WTC11 (cell line): ENCODE data around the gene SHANK3. TPM values are rescaled to one million over a fixed set of nuclear protein-coding genes. Genes with fewer than 3 reads are reported as not detected.

ENCODE experiments used
- ATAC-seq: fragments of 200-7000 bp; cut with Tn5 transposase; 2 replicates; pipeline ENCODE4 v1.10.0; 2021; ENCODE audit warnings: mild to moderate bottlenecking, moderate library complexity
- CTCF ChIA-PET: fragments of 300-600 bp; sonication (Branson Sonifier 250); formaldehyde crosslinking; loops from one replicate; lab custom pipeline; 2021; ENCODE audit warnings: antibody characterized with exemption; lab: Charles Lee
- POLR2A ChIA-PET: fragments of 350-600 bp; sonication (Branson Sonifier 250); formaldehyde crosslinking; loops from one replicate; lab custom pipeline; 2021; ENCODE audit warnings: antibody characterized with exemption; lab: Charles Lee
- DNase-seq: peaks from one replicate; pipeline ENCODE4 v3.0.0; 2021; ENCODE audit warnings: low spot score
- H3K27ac Mint-ChIP-seq: 2 replicates; pipeline ENCODE4 v1.8.0; 2021; ENCODE audit warnings: mixed read lengths
- H3K27me3 Mint-ChIP-seq: 2 replicates; pipeline ENCODE4 v1.8.0; 2021; ENCODE audit warnings: low read depth, mild to moderate bottlenecking, moderate library complexity, mixed read lengths
- H3K36me3 Mint-ChIP-seq: 2 replicates; pipeline ENCODE4 v1.8.0; 2021; ENCODE audit warnings: mixed read lengths
- H3K4me1 Mint-ChIP-seq: 2 replicates; pipeline ENCODE4 v1.8.0; 2022; ENCODE audit warnings: mixed read lengths
- H3K4me3 Mint-ChIP-seq: 2 replicates; pipeline ENCODE4 v1.8.0; 2021; ENCODE audit warnings: mild to moderate bottlenecking, moderate library complexity, mixed read lengths
- H3K9me3 Mint-ChIP-seq: 2 replicates; pipeline ENCODE4 v1.8.0; 2021; ENCODE audit warnings: mixed read lengths
- ARID4B ChIP-seq: sonication (generic); formaldehyde crosslinking; IDR thresholded peaks from 2 replicates; pipeline ENCODE4 v1.8.0; 2023; ENCODE audit warnings: missing genetic modification reagents, mild to moderate bottlenecking, borderline replicate concordance
- ATF1 ChIP-seq: sonication (generic); formaldehyde crosslinking; IDR thresholded peaks from 2 replicates; pipeline ENCODE4 v1.8.1; 2023; ENCODE audit warnings: mild to moderate bottlenecking, moderate library complexity, missing genetic modification reagents
- CDX4 ChIP-seq: fragments of 250-450 bp; sonication (Bioruptor Pico); IDR thresholded peaks from 2 replicates; pipeline ENCODE4 v1.9.0; 2021; ENCODE audit warnings: moderate library complexity, mild to moderate bottlenecking, inconsistent platforms, borderline replicate concordance
- KAT7 ChIP-seq: sonication (generic); formaldehyde crosslinking; IDR thresholded peaks from 2 replicates; pipeline ENCODE4 v1.8.1; 2023; ENCODE audit warnings: missing genetic modification reagents, mild to moderate bottlenecking, borderline replicate concordance
- MYBL2 ChIP-seq: sonication (generic); formaldehyde crosslinking; IDR thresholded peaks from 2 replicates; pipeline ENCODE4 v1.8.1; 2023; ENCODE audit warnings: mild to moderate bottlenecking, moderate library complexity, missing genetic modification reagents
- NFATC4 ChIP-seq: fragments of 250-450 bp; sonication (Bioruptor Pico); IDR thresholded peaks from 2 replicates; pipeline ENCODE4 v1.9.0; 2021; ENCODE audit warnings: mild to moderate bottlenecking
- PRRX2 ChIP-seq: fragments of 250-450 bp; sonication (Bioruptor Pico); IDR thresholded peaks from 2 replicates; pipeline ENCODE4 v1.8.0; 2021; ENCODE audit warnings: mild to moderate bottlenecking
- SOX15 ChIP-seq: fragments of 250-450 bp; sonication (Bioruptor Pico); IDR thresholded peaks from 2 replicates; pipeline ENCODE4 v1.9.0; 2021; ENCODE audit warnings: mild to moderate bottlenecking
- SP1 ChIP-seq: sonication (generic); formaldehyde crosslinking; conservative IDR thresholded peaks from 2 replicates; pipeline ENCODE4 v1.8.1; 2022; ENCODE audit warnings: missing genetic modification reagents
- ZNF219 ChIP-seq: sonication (generic); formaldehyde crosslinking; IDR thresholded peaks from 2 replicates; pipeline ENCODE4 v1.8.0; 2023; ENCODE audit warnings: missing genetic modification reagents, mild to moderate bottlenecking, borderline replicate concordance
- ZNF396 ChIP-seq: fragments of 250-450 bp; sonication (Bioruptor Pico); IDR thresholded peaks from 2 replicates; pipeline ENCODE4 v1.8.0; 2021; ENCODE audit warnings: mild to moderate bottlenecking, moderate library complexity, borderline replicate concordance
- ZNF532 ChIP-seq: fragments of 250-450 bp; sonication (Bioruptor Pico); IDR thresholded peaks from 2 replicates; pipeline ENCODE4 v1.9.0; 2021; ENCODE audit warnings: mild to moderate bottlenecking, borderline replicate concordance
- ZNF671 ChIP-seq: fragments of 250-450 bp; sonication (Bioruptor Pico); IDR thresholded peaks from 2 replicates; pipeline ENCODE4 v1.8.0; 2021; ENCODE audit warnings: mild to moderate bottlenecking
- total RNA-seq: library from RNA; stranded (reverse); gene quantifications from 3 replicates; pipeline ENCODE4 v1.2.3, GENCODE V29; 2021
- TF ChIP-seq, protein P1 (sequence below): sonication (generic); formaldehyde crosslinking; IDR thresholded peaks from 2 replicates; pipeline ENCODE4 v1.8.0; 2022; ENCODE audit warnings: mild to moderate bottlenecking, missing genetic modification reagents
- TF ChIP-seq, protein P2 (sequence below): fragments of 250-450 bp; sonication (Bioruptor Pico); IDR thresholded peaks from 2 replicates; pipeline ENCODE4 v2.1.2; 2022; ENCODE audit warnings: mild to moderate bottlenecking, moderate library complexity
- TF ChIP-seq, protein P3 (sequence below): sonication (generic); formaldehyde crosslinking; IDR thresholded peaks from 2 replicates; pipeline ENCODE4 v1.8.1; 2022; ENCODE audit warnings: mild to moderate bottlenecking, missing genetic modification reagents, moderate library complexity, borderline replicate concordance
- TF ChIP-seq, protein P4 (sequence below): sonication (generic); formaldehyde crosslinking; IDR thresholded peaks from 2 replicates; pipeline ENCODE4 v1.8.1; 2022; ENCODE audit warnings: low read depth, missing genetic modification reagents, borderline replicate concordance

The SHANK3 gene
- total RNA-seq, 1 experiment from 2014 or later, result 9.6 TPM

GRCh38 chr22:50678651-50679521 lies 6.3 kb downstream of the SHANK3 start:
- peaks cover 25% of the 10 kb centered on the region for H3K36me3 Mint-ChIP-seq
- peaks cover 15% of the 10 kb centered on the region for H3K9me3 Mint-ChIP-seq
- H3K4me3 Mint-ChIP-seq, result no peak overlapping the region
- ATAC-seq (no peak), DNase-seq (no peak)
- peaks cover 22% of the 10 kb centered on the region for H3K27me3 Mint-ChIP-seq
- H3K27ac Mint-ChIP-seq, result no peak overlapping the region
- TF ChIP-seq, protein P1, sequence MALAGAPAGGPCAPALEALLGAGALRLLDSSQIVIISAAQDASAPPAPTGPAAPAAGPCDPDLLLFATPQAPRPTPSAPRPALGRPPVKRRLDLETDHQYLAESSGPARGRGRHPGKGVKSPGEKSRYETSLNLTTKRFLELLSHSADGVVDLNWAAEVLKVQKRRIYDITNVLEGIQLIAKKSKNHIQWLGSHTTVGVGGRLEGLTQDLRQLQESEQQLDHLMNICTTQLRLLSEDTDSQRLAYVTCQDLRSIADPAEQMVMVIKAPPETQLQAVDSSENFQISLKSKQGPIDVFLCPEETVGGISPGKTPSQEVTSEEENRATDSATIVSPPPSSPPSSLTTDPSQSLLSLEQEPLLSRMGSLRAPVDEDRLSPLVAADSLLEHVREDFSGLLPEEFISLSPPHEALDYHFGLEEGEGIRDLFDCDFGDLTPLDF, result no peak
- no peak for TF ChIP-seq NFATC4 (CRISPR knock-in tag)
- TF ChIP-seq, protein P2, sequence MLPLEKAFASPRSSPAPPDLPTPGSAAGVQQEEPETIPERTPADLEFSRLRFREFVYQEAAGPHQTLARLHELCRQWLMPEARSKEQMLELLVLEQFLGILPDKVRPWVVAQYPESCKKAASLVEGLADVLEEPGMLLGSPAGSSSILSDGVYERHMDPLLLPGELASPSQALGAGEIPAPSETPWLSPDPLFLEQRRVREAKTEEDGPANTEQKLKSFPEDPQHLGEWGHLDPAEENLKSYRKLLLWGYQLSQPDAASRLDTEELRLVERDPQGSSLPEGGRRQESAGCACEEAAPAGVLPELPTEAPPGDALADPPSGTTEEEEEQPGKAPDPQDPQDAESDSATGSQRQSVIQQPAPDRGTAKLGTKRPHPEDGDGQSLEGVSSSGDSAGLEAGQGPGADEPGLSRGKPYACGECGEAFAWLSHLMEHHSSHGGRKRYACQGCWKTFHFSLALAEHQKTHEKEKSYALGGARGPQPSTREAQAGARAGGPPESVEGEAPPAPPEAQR (CRISPR knock-in tag), result no peak
- TF ChIP-seq ARID4B (CRISPR knock-in tag), result no peak
- TF ChIP-seq ZNF532 (CRISPR knock-in tag), result no peak
- TF ChIP-seq, protein P3, sequence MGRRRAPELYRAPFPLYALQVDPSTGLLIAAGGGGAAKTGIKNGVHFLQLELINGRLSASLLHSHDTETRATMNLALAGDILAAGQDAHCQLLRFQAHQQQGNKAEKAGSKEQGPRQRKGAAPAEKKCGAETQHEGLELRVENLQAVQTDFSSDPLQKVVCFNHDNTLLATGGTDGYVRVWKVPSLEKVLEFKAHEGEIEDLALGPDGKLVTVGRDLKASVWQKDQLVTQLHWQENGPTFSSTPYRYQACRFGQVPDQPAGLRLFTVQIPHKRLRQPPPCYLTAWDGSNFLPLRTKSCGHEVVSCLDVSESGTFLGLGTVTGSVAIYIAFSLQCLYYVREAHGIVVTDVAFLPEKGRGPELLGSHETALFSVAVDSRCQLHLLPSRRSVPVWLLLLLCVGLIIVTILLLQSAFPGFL (CRISPR knock-in tag), result no peak
- TF ChIP-seq PRRX2 (CRISPR knock-in tag), result no peak
- no peak for TF ChIP-seq CDX4 (CRISPR knock-in tag)
- TF ChIP-seq SOX15, result no peak
- TF ChIP-seq KAT7 (CRISPR knock-in tag), result no peak
- TF ChIP-seq ZNF396, result no peak
- TF ChIP-seq ZNF671 (CRISPR knock-in tag), result no peak
- no peak for TF ChIP-seq MYBL2 (CRISPR knock-in tag)
- no peak for TF ChIP-seq ZNF219
- TF ChIP-seq, protein P4, sequence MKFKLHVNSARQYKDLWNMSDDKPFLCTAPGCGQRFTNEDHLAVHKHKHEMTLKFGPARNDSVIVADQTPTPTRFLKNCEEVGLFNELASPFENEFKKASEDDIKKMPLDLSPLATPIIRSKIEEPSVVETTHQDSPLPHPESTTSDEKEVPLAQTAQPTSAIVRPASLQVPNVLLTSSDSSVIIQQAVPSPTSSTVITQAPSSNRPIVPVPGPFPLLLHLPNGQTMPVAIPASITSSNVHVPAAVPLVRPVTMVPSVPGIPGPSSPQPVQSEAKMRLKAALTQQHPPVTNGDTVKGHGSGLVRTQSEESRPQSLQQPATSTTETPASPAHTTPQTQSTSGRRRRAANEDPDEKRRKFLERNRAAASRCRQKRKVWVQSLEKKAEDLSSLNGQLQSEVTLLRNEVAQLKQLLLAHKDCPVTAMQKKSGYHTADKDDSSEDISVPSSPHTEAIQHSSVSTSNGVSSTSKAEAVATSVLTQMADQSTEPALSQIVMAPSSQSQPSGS (CRISPR knock-in tag), result no peak
- no peak for TF ChIP-seq SP1 (CRISPR knock-in tag)
- no peak for TF ChIP-seq ATF1 (CRISPR knock-in tag)
- CTCF ChIA-PET, result no interaction called here
- POLR2A ChIA-PET, result no interaction called here
- H3K4me1 Mint-ChIP-seq, result peaks cover 8% of the 10 kb centered on the region
